Hypothalamus (tissue), 51 donors: ENCODE results near the gene ITGB2.

Experiments
- DNase-seq, 51 donors: peaks; one replicate each; lab custom pipeline; 2025; lab: John Stamatoyannopoulos, UW

The ITGB2 gene

DNA sequence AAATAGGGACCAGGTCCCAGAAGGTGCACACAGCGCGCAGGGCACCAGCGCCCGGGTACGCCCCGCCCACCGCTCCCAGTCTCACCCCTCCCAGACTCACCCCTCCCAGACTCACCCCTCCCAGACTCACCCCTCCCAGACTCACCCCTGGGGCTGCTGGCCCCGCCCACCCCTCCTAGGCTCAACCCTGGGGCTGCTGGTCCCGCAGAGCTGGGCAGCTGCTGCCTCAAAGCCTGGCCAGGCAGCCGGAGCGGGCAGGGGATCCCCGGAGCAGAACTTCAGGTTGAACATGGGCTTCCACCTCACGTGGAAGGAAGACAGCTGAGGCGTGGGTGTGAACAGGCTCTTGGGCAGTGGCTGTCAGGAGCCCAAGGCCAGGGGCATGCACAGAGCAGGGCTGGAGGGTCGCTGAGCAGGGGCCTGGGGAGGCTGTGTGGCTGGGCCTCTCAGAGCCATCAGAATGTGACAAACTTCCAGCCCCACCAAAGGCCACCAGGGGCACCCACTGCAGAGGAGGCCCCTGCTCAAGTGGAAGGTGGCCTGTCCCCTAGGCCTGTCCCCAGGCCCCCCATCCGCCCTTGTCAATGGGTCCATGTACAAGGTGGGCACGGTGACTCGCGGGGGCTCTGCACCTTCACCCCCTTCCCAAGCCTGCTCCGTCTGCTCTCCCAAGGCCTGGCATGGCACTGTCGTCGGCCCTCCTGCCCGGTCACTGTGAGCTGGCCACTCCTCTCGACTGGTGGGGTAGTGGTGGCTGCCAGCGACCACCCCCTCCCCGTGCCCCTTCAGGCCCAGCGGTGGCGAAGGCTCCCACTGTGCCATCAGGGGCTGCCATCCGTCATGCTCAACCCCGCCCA is 82.4 kb downstream of the ITGB2 start:
- no peak for DNase-seq

DNA sequence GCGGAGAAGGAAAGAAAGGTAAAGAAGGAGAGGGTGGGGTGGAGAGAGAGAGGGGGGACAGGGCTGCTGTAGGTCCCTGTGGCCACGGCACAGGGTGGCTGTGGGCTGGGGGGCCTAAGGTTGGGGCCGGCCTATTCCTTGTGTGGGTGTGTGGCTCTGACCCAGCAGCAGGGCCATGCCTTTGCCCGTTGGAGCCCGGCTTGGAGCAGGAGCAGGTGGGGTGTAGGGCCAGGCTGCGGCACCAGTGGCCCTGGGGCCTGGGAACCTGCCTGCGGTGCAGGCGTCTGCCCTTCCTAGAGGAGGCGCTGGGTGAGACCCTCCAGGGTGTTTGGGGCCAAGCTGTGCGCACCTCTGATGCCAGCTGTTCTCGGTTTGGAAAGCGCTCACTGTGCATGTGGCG is 83.2 kb downstream of the ITGB2 start:
- DNase-seq: no peak

DNA sequence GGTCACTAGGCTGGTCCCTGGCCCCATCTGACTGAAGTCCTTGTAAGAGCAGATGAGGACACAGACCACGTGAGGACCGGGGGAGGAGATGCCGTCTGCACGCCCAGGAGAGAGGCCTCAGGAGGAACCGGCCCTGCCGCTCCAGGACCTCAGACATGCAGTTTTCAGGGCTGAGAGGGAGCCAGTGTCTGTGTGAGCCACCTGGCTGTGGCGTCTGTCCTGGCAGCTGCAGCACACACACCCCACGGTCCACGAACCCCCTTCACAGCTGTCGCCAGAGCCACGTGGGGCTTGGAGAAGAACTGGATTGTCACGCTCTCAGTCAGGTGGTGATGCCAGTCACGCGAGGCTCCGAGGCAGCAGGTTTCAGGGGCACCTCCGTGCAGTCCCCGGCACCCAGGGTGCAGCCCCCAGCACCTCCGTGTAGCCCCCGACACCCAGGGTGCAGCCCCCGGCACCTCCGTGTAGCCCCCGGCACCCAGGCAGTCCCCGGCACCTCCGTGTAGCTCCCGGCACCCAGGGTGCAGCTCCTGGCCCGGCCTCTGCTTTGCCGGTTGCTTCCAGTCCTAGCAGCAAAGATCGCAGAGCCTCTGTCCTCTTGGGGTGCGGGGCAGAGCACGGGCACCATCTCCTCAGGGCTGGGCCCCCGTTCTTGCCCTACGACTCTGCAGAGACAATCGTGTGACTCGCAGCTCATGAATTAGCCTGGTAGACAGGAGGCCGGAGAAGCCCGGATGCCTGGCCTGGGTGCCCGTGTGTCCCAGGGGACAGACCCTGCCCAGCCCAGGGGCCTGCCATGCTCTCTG is 83.8 kb downstream of the ITGB2 start:
- DNase-seq: peak in 9 of 51 donors; percentile 17 to 45 (median 26)

DNA sequence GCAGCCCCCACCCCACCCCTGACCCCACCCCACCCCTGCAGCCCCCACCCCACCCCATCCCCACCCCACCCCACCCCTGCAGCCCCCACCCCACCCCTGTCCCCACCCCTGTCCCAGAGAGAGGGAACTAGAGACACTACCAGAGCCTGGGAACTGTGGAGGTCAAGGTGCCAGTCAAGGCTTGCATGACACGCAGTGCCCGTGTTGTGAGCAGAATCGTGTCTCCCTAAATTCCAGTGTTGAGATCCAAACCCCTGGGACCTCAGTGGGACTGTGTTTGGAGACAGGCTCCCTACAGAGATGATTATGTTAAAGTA is 84.4 kb downstream of the ITGB2 start:
- no peak for DNase-seq
